IMR-90 (cell line): ENCODE measurements around the gene LRCH4. TPM values are rescaled to one million over a fixed set of nuclear protein-coding genes. Genes with fewer than 3 reads are reported as not detected.

Source experiments
- ATAC-seq: fragments of 200-7000 bp; cut with Tn5 transposase; 2 replicates; pipeline ENCODE4 v1.9.1; 2020; ENCODE audit warnings: low read depth, mild to moderate bottlenecking, moderate library complexity
- BruUV-seq: library from RNA; stranded (reverse); fragments of 400-500 nt; replicated peaks from 2 replicates; lab custom pipeline; 2021; lab: Mats Ljungman, UMichigan
- CTCF ChIA-PET: fragments of 300-600 bp; formaldehyde crosslinking; extraction: SDS; loops from one replicate; lab custom pipeline; 2021; ENCODE audit warnings: antibody characterized with exemption; lab: Yijun Ruan, JAX
- POLR2A ChIA-PET: fragments of 300-600 bp; sonication (Branson Sonifier 250); formaldehyde crosslinking; loops from one replicate; lab custom pipeline; 2022; ENCODE audit warnings: antibody characterized with exemption; ENCODE audit not compliant: unreplicated experiment; lab: Charles Lee
- DNase-seq: peaks from one replicate; pipeline ENCODE4 v3.0.0; 2013
- H2AFZ ChIP-seq: replicated peaks from 2 replicates; pipeline ENCODE3; 2013; ENCODE audit warnings: low read length, mild to moderate bottlenecking; ENCODE audit not compliant: poor library complexity
- H2AK5ac ChIP-seq: 2 replicates; pipeline ENCODE4 v1.6.1; 2013; ENCODE audit warnings: low read depth, low read length, inconsistent platforms
- H2AK9ac ChIP-seq: replicated peaks from 2 replicates; pipeline ENCODE3; 2013; ENCODE audit warnings: mild to moderate bottlenecking, low read depth, low read length, moderate library complexity; ENCODE audit not compliant: poor library complexity
- H2BK120ac ChIP-seq: 2 replicates; pipeline ENCODE4 v1.6.1; 2013; ENCODE audit warnings: low read depth, low read length, inconsistent platforms
- H2BK15ac ChIP-seq: 3 replicates; pipeline ENCODE4 v1.6.1; 2013; ENCODE audit warnings: low read depth, low read length, inconsistent platforms
- H2BK20ac ChIP-seq: 2 replicates; pipeline ENCODE4 v1.6.1; 2013; ENCODE audit warnings: low read depth, mild to moderate bottlenecking, inconsistent platforms, low read length, moderate library complexity
- H2BK5ac ChIP-seq: 2 replicates; pipeline ENCODE4 v1.6.1; 2013; ENCODE audit warnings: mild to moderate bottlenecking, low read depth, low read length, inconsistent platforms; ENCODE audit not compliant: poor library complexity, severe bottlenecking
- H3K14ac ChIP-seq: replicated peaks from 2 replicates; pipeline ENCODE4 v1.6.1; 2013; ENCODE audit warnings: low read depth, low read length, inconsistent platforms
- H3K18ac ChIP-seq: 2 replicates; pipeline ENCODE4 v1.6.1; 2013; ENCODE audit warnings: low read depth, low read length, control low read depth
- H3K23ac ChIP-seq: 2 replicates; pipeline ENCODE4 v1.6.1; 2013; ENCODE audit warnings: low read depth, low read length, inconsistent platforms
- H3K27ac ChIP-seq: 2 replicates; pipeline ENCODE4 v1.5.1; 2013; ENCODE audit warnings: mild to moderate bottlenecking, control low read depth, low read length; ENCODE audit not compliant: insufficient read depth
- H3K27me3 ChIP-seq: 2 replicates; pipeline ENCODE4 v1.6.1; 2013; ENCODE audit warnings: low read length; ENCODE audit not compliant: control insufficient read depth, insufficient read depth
- H3K36me3 ChIP-seq: 2 replicates; pipeline ENCODE4 v1.6.1; 2013; ENCODE audit warnings: low read length, mixed read lengths; ENCODE audit not compliant: control insufficient read depth, insufficient read depth
- H3K4ac ChIP-seq: 2 replicates; pipeline ENCODE4 v1.6.1; 2013; ENCODE audit warnings: low read depth, low read length, inconsistent platforms
- H3K4me1 ChIP-seq: 2 replicates; pipeline ENCODE4 v1.6.1; 2013; ENCODE audit warnings: low read length, mixed read lengths; ENCODE audit not compliant: control insufficient read depth, insufficient read depth
- H3K4me2 ChIP-seq: 2 replicates; pipeline ENCODE4 v1.6.1; 2013; ENCODE audit warnings: low read depth, mild to moderate bottlenecking, control low read depth, low read length, moderate library complexity
- H3K4me3 ChIP-seq: 2 replicates; pipeline ENCODE4 v1.5.1; 2013; ENCODE audit warnings: low read depth, mild to moderate bottlenecking, control low read depth, low read length, moderate library complexity; ENCODE audit not compliant: insufficient read depth
- H3K56ac ChIP-seq: 2 replicates; pipeline ENCODE4 v1.6.1; 2013; ENCODE audit warnings: low read length, inconsistent platforms; ENCODE audit not compliant: insufficient read depth; ENCODE audit errors: extremely low read depth
- H3K79me1 ChIP-seq, 2 experiments: 2 replicates each; pipeline ENCODE4 v1.6.1; 2013; ENCODE audit warnings: low read length in 2 of 2, inconsistent platforms in 1 of 2, low read depth in 1 of 2
- H3K9ac ChIP-seq: 2 replicates; pipeline ENCODE4 v1.6.1; 2013; ENCODE audit warnings: low read depth, low read length, control low read depth
- H3K9me1 ChIP-seq: 2 replicates; pipeline ENCODE4 v1.6.1; 2013; ENCODE audit warnings: low read length, inconsistent platforms; ENCODE audit not compliant: insufficient read depth
- H3K9me3 ChIP-seq: 2 replicates; pipeline ENCODE4 v1.6.1; 2013; ENCODE audit warnings: low read length; ENCODE audit not compliant: control insufficient read depth, insufficient read depth
- H4K20me1 ChIP-seq: 2 replicates; pipeline ENCODE4 v1.6.1; 2013; ENCODE audit warnings: low read length, inconsistent platforms; ENCODE audit not compliant: insufficient read depth
- H4K5ac ChIP-seq: 2 replicates; pipeline ENCODE4 v1.6.1; 2013; ENCODE audit warnings: mild to moderate bottlenecking, low read depth, low read length, control low read depth
- H4K8ac ChIP-seq, 2 experiments: 2 replicates each; pipeline ENCODE4 v1.6.1; 2013; ENCODE audit warnings: low read depth in 2 of 2, low read length in 2 of 2, control low read depth in 1 of 2, inconsistent platforms in 1 of 2
- H4K91ac ChIP-seq: 2 replicates; pipeline ENCODE4 v1.6.1; 2013; ENCODE audit warnings: low read depth, low read length, inconsistent platforms; ENCODE audit not compliant: insufficient read depth
- CTCF ChIP-seq: conservative IDR thresholded peaks from 2 replicates; pipeline ENCODE4 v1.5.1; 2012; ENCODE audit warnings: mild to moderate bottlenecking, low read depth, low read length, improper control_type of control experiment
- MAFK ChIP-seq: IDR thresholded peaks from 2 replicates; pipeline ENCODE4 v1.6.1; 2012; ENCODE audit warnings: low read depth, low read length, improper control_type of control experiment
- WGBS, 2 experiments: methylation state at CpG; one replicate each; pipeline versions ENCODE4 v1.1.5 to v1.1.7; 2013; ENCODE audit warnings: missing lambda C conversion rate in 2 of 2; ENCODE audit not compliant: insufficient read length in 1 of 2; ENCODE audit errors: extremely low coverage in 2 of 2; 5-methylcytosine and 5-hydroxymethylcytosine counted together
- dilution Hi-C: fragments of 300-500 bp; cut with HindIII; formaldehyde crosslinking; loops from one replicate; pipeline ENCODE4 v1.14.3; 2018; ENCODE audit warnings: low sequenced_read_pairs; ENCODE audit not compliant: unreplicated experiment
- in situ Hi-C: fragments of 300-500 bp; cut with MboI; formaldehyde crosslinking; loops from 3 replicates; pipeline ENCODE4 v1.14.3; 2019; ENCODE audit warnings: low sequenced_read_pairs, inconsistent platforms, mixed read lengths
- intact Hi-C: fragments of 100-400 bp; cut with micrococcal nuclease; formaldehyde crosslinking; loops from 2 replicates; pipeline ENCODE4 v1.10.0; 2022
- polyA plus RNA-seq, 3 experiments: library from polyadenylated mRNA; depleted of rRNA; stranded (reverse); fragments of >200 nt; gene quantifications; 2 replicates each; pipeline ENCODE4 v1.2.3, GENCODE V29; 2012; ENCODE audit warnings: low replicate concordance in 1 of 3
- total RNA-seq: library from RNA; depleted of rRNA; stranded (reverse); fragments of >200 nt; gene quantifications from 2 replicates; pipeline ENCODE4 v1.2.3, GENCODE V29; 2012

The LRCH4 gene
- total and polyA plus RNA-seq, 2 of the 4 experiments (the other 2 are of a cell fraction), result 5.0 to 41.3 TPM

GRCh38 chr7:100598425-100598824, 12.5 kb upstream of the LRCH4 start:
- Histone ChIP-seq H3K4me1 (peaks cover 3% of the 10 kb centered on the region; the same call in 1 of the 2 replicates), H2AK9ac (no peak overlapping the region), H3K23ac (no peak overlapping the region), H2BK20ac (no peak overlapping the region), H3K18ac (no peak overlapping the region), H3K9ac (no peak overlapping the region), H4K8ac (no peak overlapping the region), H2AK5ac (no peak overlapping the region), H3K4ac (no peak overlapping the region), H3K9me1 (0 out of 2 replicates have a peak, but pooled peaks cover 6% of the 10 kb centered on the region), H3K4me3 (no peak overlapping the region), H3K56ac (no peak overlapping the region), H2AFZ (no peak overlapping the region), H4K91ac (no peak overlapping the region), H4K20me1 (no peaks in the 10 kb centered on the region), H3K14ac (no peak overlapping the region), H3K79me1 (peaks cover 0 to 22% of the 10 kb centered on the region in 2 experiments; a peak in 2 of 4 replicates), H3K4me2 (no peak overlapping the region), H3K36me3 (peaks cover 1% of the 10 kb centered on the region; the same call in 1 of the 2 replicates), H2BK5ac (no peak overlapping the region), H3K27ac (no peak overlapping the region), H3K9me3 (no peaks in the 10 kb centered on the region), H2BK15ac (no peak overlapping the region), H2BK120ac (no peak overlapping the region), H4K5ac (no peak overlapping the region), H3K27me3 (no peaks in the 10 kb centered on the region)
- dilution Hi-C loops, result no loop called here
- BruUV-seq, result no TSS peak
- in situ Hi-C loops, result loop anchor here (25.0 kb wide), 1 partner anchor 264 kb away; the partner anchor contains the start of genes SLC12A9 and TRIP6
- ChIA-PET CTCF (no interaction called here), POLR2A (no interaction called here)
- 80% methylated on average over 1 of the region's 4 CpGs; no CpG with 5 or more reads in 1 of the 2 experiments for WGBS, 2 experiments
- intact Hi-C loops, result no loop called here
- DNase-seq (peak; percentile 12), ATAC-seq (no peak)
- TF ChIP-seq MAFK (peak; percentile 25; the same call in 1 of the 2 replicates), CTCF (no peak)
